Smooth muscle cell (in vitro differentiated cells): Measurements from ENCODE around the gene NOL6. TPM values are rescaled to one million over a fixed set of nuclear protein-coding genes. Genes with fewer than 3 reads are reported as not detected.

ENCODE experiments used
- DNase-seq: peaks from one replicate; lab custom pipeline; 2025; ENCODE audit not compliant: unreplicated experiment; lab: John Stamatoyannopoulos, UW
- H2AFZ ChIP-seq: fragments of 200-600 bp; sonication (generic); 2 replicates; pipeline ENCODE4 v1.6.0; 2016; ENCODE audit warnings: antibody characterized with exemption, low read depth, mild to moderate bottlenecking
- H3F3A ChIP-seq: fragments of 200-600 bp; sonication (generic); 2 replicates; pipeline ENCODE4 v1.6.0; 2017; ENCODE audit warnings: antibody characterized with exemption, low read depth
- H3K27ac ChIP-seq: fragments of 200-600 bp; sonication (generic); 2 replicates; pipeline ENCODE4 v1.5.1; 2016; ENCODE audit warnings: low read depth, mild to moderate bottlenecking
- H3K27me3 ChIP-seq: fragments of 200-600 bp; sonication (generic); 2 replicates; pipeline ENCODE4 v1.6.1; 2016; ENCODE audit warnings: low read depth, mild to moderate bottlenecking
- H3K36me3 ChIP-seq: fragments of 200-600 bp; sonication (generic); 2 replicates; pipeline ENCODE4 v1.5.1; 2016; ENCODE audit warnings: low read depth
- H3K4me1 ChIP-seq: fragments of 200-600 bp; sonication (generic); 2 replicates; pipeline ENCODE4 v1.5.1; 2016; ENCODE audit warnings: low read depth
- H3K4me2 ChIP-seq: fragments of 200-600 bp; sonication (generic); 2 replicates; pipeline ENCODE4 v1.6.0; 2016; ENCODE audit warnings: mild to moderate bottlenecking
- H3K4me3 ChIP-seq: fragments of 200-600 bp; sonication (generic); 2 replicates; pipeline ENCODE4 v1.5.1; 2016; ENCODE audit warnings: mild to moderate bottlenecking
- H3K79me2 ChIP-seq: fragments of 200-600 bp; sonication (generic); 2 replicates; pipeline ENCODE4 v1.6.0; 2016; ENCODE audit warnings: low read depth, mild to moderate bottlenecking
- H3K9ac ChIP-seq: fragments of 200-600 bp; sonication (generic); 2 replicates; pipeline ENCODE4 v1.6.0; 2016; ENCODE audit warnings: low read depth
- H3K9me3 ChIP-seq: fragments of 200-600 bp; sonication (generic); replicated peaks from 2 replicates; pipeline ENCODE4 v1.5.1; 2016; ENCODE audit warnings: low read depth
- H4K20me1 ChIP-seq: fragments of 200-600 bp; sonication (generic); 2 replicates; pipeline ENCODE4 v1.6.0; 2016; ENCODE audit warnings: low read depth
- WGBS: methylation state at CpG from one replicate; pipeline ENCODE4 v1.1.7; 2016; ENCODE audit warnings: low lambda C conversion rate; 5-methylcytosine and 5-hydroxymethylcytosine counted together
- polyA plus RNA-seq: library from polyadenylated mRNA; unstranded; fragments of >200 nt; fragmentation: Nextera tagmentation; extraction: Ambion mirVana; gene quantifications from 2 replicates; pipeline ENCODE4 v1.2.1, GENCODE V29; 2016
- total RNA-seq: library from RNA; depleted of rRNA; stranded (reverse); fragments of >200 nt; gene quantifications from 2 replicates; pipeline ENCODE4 v1.2.3, GENCODE V29; 2014
- TF ChIP-seq, protein P1 (sequence below): fragments of 200-600 bp; sonication (generic); IDR thresholded peaks from 2 replicates; pipeline ENCODE4 v1.5.1; 2017; ENCODE audit warnings: borderline replicate concordance, mild to moderate bottlenecking, antibody characterized with exemption; ENCODE audit not compliant: insufficient read depth, poor library complexity, severe bottlenecking

The NOL6 gene
- total and polyA plus RNA-seq, 2 experiments from 2014 or later, result 23.0 to 23.4 TPM

DNA sequence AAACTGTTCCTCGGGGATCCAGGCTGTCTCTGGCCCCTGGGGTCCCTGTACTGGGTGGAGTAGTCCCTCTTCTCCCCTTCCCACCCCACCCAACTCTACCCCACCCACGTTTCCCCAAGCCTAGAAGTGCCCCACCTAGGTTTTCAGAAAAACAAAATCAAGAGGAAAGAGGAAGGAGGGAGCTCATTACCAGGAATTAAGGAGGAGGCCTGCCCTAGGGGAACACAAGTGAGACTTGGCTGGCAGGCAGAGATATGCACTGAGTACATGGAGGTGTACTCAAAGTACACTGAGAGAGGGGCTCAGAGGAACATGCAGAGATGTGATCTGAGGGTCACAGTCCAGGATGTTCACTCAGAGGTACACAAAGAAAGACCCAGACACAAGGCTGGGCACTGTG, 36.5 kb downstream of the NOL6 start:
- TF ChIP-seq, protein P1, sequence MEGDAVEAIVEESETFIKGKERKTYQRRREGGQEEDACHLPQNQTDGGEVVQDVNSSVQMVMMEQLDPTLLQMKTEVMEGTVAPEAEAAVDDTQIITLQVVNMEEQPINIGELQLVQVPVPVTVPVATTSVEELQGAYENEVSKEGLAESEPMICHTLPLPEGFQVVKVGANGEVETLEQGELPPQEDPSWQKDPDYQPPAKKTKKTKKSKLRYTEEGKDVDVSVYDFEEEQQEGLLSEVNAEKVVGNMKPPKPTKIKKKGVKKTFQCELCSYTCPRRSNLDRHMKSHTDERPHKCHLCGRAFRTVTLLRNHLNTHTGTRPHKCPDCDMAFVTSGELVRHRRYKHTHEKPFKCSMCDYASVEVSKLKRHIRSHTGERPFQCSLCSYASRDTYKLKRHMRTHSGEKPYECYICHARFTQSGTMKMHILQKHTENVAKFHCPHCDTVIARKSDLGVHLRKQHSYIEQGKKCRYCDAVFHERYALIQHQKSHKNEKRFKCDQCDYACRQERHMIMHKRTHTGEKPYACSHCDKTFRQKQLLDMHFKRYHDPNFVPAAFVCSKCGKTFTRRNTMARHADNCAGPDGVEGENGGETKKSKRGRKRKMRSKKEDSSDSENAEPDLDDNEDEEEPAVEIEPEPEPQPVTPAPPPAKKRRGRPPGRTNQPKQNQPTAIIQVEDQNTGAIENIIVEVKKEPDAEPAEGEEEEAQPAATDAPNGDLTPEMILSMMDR, result no peak
- Histone ChIP-seq H3K36me3 (no peaks in the 10 kb centered on the region), H2AFZ (no peak overlapping the region), H3K4me1 (peaks cover 7% of the 10 kb centered on the region), H3K27me3 (no peaks in the 10 kb centered on the region), H3K27ac (no peak overlapping the region), H3K9ac (no peak overlapping the region), H3K79me2 (no peaks in the 10 kb centered on the region), H3F3A (no peaks in the 10 kb centered on the region), H3K4me2 (no peak overlapping the region), H3K4me3 (no peak overlapping the region), H4K20me1 (no peaks in the 10 kb centered on the region), H3K9me3 (no peaks in the 10 kb centered on the region)
- 79% methylated on average over 2 of the region's 2 CpGs for WGBS
- no peak for DNase-seq

DNA sequence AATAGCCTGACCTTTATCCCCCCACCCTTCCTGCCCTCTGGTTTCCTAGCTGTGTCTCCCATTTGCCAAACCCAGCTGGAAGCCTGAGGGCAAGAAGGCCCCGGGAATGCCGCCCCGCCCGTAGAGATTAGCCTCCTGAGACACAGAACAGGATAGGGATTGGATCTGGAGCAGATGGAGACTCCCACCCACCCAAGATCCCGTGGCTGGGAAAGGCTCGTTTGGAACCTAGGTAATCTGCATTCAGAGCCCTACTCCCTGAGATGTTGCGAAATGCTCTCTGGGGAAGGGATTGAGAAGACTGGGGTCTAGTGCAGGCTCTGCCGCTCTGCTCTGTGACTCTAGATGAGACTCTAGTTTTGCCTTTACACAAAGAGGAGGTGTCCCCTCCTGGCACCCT, 37.3 kb downstream of the NOL6 start:
- Histone ChIP-seq H3K4me2 (peak overlapping the region; percentile 27), H3K27ac (peak overlapping the region; percentile 56), H3K27me3 (no peaks in the 10 kb centered on the region), H3K79me2 (no peaks in the 10 kb centered on the region), H3K9ac (no peak overlapping the region), H3F3A (no peaks in the 10 kb centered on the region), H3K9me3 (no peaks in the 10 kb centered on the region), H2AFZ (no peak overlapping the region), H3K36me3 (no peaks in the 10 kb centered on the region), H4K20me1 (no peaks in the 10 kb centered on the region), H3K4me1 (peaks cover 7% of the 10 kb centered on the region), H3K4me3 (no peak overlapping the region)
- DNase-seq, result no peak
- TF ChIP-seq, protein P1, result no peak
- 28% methylated on average over 8 of the region's 8 CpGs for WGBS

DNA sequence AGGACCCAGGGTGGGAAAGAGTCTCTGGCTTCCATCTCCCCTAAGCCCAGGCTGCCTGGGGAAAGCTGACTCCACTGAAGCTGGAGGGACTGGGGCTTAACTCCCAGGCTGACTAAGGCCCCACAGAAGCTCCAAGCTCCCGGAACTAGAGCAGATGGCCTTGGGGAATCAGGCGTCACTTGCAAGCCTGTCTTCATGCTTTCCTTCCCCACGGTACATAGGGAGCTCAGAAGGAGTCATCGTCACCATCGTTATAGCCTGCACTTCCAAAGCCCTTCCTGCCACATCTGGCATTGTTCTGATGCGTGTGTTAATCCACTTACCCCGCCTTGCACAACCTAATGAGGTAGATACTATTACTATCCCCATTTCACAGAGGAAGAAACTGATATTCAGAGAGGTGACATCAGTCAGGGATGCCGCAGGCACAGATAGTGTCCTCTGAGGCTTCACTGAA, 37.9 kb downstream of the NOL6 start:
- 20% methylated on average over 8 of the region's 8 CpGs for WGBS
- H3K27ac ChIP-seq, result peak overlapping the region; percentile 56
- TF ChIP-seq, protein P1, result no peak

DNA sequence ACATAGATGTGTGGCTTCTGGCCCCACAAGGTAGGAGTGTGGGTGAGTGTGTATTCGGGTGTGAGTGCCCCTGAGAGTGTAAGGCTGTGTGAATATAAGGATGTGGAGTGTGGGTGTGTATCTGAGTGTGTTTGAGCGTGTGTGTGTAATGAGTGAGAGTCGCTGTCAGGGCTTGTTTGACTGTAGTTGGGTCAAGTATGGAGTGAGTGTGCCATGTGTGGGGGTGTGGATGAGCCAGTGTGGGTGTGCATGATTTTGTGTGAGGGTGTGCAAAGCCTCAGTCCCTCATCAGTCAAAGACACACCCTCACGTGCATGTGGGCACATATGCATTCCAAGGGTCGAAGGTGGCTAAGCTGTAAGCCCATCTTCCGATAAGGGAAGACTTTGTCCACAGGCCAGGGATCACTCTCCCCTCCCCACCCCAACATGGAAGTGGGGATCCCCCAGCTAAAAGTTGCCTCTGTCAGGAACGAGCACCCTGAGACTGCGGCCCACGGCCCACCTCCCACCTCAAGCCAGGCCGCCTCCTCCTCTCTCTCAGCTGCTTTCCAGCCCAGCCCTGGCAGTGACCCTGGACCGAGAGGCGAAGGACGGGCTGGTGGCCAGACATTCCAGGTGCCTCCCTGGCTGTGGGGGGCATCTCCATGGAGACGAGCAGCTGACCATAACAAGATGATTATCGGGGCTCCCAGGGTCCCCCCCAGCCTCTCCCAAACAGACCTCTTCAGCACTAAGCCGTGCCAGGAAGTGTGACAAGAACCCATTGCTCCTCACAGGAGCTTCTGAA, 39.2 kb downstream of the NOL6 start:
- Histone ChIP-seq H3K4me2 (peak overlapping the region; percentile 6), H3K9ac (no peak overlapping the region), H3K36me3 (no peaks in the 10 kb centered on the region), H3F3A (no peaks in the 10 kb centered on the region), H2AFZ (no peak overlapping the region), H4K20me1 (no peaks in the 10 kb centered on the region), H3K27ac (no peak overlapping the region), H3K4me1 (peaks cover 7% of the 10 kb centered on the region), H3K27me3 (no peaks in the 10 kb centered on the region), H3K4me3 (no peak overlapping the region), H3K9me3 (no peaks in the 10 kb centered on the region), H3K79me2 (no peaks in the 10 kb centered on the region)
- TF ChIP-seq, protein P1, result no peak
- WGBS, result 82% methylated on average over 16 of the region's 16 CpGs
- DNase-seq, result no peak

More for the DNA sequence above, 37.9 kb downstream of the NOL6 start:
- Histone ChIP-seq H4K20me1 (no peaks in the 10 kb centered on the region), H3K79me2 (no peaks in the 10 kb centered on the region), H3K4me2 (peak overlapping the region; percentile 55), H3K9ac (no peak overlapping the region), H3K4me3 (no peak overlapping the region), H2AFZ (no peak overlapping the region), H3K27me3 (no peaks in the 10 kb centered on the region), H3K4me1 (peaks cover 7% of the 10 kb centered on the region), H3K9me3 (no peaks in the 10 kb centered on the region), H3F3A (no peaks in the 10 kb centered on the region), H3K36me3 (no peaks in the 10 kb centered on the region)
- peak; percentile 22 for DNase-seq
